HEK293 (cell line): ENCODE results near the gene DENND11.

Experiments
- REPIN1 ChIP-seq: fragments of 450-650 bp; formaldehyde crosslinking; IDR thresholded peaks from 2 replicates; pipeline ENCODE4 v1.5.1; 2017; ENCODE audit warnings: missing biosample characterization, missing genetic modification characterization, low read depth
- SP3 ChIP-seq: fragments of 450-650 bp; formaldehyde crosslinking; IDR thresholded peaks from 2 replicates; pipeline ENCODE4 v1.5.1; 2016; ENCODE audit warnings: missing biosample characterization, missing genetic modification characterization
- YY1 ChIP-seq: fragments of 450-650 bp; formaldehyde crosslinking; IDR thresholded peaks from 2 replicates; pipeline ENCODE4 v1.5.1; 2018; ENCODE audit warnings: missing biosample characterization, missing genetic modification characterization
- ZNF394 ChIP-seq: fragments of 450-650 bp; formaldehyde crosslinking; IDR thresholded peaks from 2 replicates; pipeline ENCODE4 v1.5.1; 2016; ENCODE audit warnings: missing biosample characterization, missing genetic modification characterization, mild to moderate bottlenecking, moderate library complexity, borderline replicate concordance
- TF ChIP-seq, protein P1 (sequence below): fragments of 450-650 bp; formaldehyde crosslinking; IDR thresholded peaks from 2 replicates; pipeline ENCODE4 v1.5.1; 2016; ENCODE audit warnings: missing biosample characterization, missing genetic modification characterization

DNA sequence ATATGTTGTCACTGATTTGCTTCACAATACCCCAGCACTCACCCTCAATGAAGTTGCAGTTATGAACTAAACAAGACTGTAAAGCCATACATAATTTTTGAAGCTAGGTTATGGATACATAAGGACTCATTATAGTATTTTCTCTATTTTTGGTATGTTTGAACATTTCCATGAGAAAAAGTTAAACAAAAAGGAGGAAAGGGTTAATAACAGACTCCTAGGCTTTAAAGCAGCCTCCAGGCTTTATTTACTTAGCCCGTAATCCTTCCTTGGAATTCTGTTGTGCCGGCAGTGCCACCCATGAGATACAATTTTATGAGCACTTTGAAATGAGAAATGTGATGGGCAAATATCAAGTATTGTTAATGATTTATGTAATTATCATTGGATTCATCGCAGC is 2.1 kb upstream of the DENND11 start:
- TF ChIP-seq, protein P1, sequence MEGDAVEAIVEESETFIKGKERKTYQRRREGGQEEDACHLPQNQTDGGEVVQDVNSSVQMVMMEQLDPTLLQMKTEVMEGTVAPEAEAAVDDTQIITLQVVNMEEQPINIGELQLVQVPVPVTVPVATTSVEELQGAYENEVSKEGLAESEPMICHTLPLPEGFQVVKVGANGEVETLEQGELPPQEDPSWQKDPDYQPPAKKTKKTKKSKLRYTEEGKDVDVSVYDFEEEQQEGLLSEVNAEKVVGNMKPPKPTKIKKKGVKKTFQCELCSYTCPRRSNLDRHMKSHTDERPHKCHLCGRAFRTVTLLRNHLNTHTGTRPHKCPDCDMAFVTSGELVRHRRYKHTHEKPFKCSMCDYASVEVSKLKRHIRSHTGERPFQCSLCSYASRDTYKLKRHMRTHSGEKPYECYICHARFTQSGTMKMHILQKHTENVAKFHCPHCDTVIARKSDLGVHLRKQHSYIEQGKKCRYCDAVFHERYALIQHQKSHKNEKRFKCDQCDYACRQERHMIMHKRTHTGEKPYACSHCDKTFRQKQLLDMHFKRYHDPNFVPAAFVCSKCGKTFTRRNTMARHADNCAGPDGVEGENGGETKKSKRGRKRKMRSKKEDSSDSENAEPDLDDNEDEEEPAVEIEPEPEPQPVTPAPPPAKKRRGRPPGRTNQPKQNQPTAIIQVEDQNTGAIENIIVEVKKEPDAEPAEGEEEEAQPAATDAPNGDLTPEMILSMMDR (tag by site-specific recombination): no peak
- no peak for TF ChIP-seq YY1 (tag by site-specific recombination)
- no peak for TF ChIP-seq SP3
- no peak for TF ChIP-seq REPIN1 (tag by site-specific recombination)
- TF ChIP-seq ZNF394 (tag by site-specific recombination): no peak
